ENCODE data around the gene DLGAP4. TPM values are rescaled to one million over a fixed set of nuclear protein-coding genes. Genes with fewer than 3 reads are reported as not detected.

Gene DLGAP4
- total and polyA plus RNA-seq, 9 of the 15 experiments (the other 6 are each of a cell fraction or from before 2014, with no cell fraction given) = 0.31 to 34.1 (median 4.5) TPM

GRCh38 chr20:36573103-36573797, 267.1 kb downstream of the DLGAP4 start, which contains the start of gene TGIF2 (continued):
- TF ChIP-seq ZMIZ1 (IDR thresholded peaks at IDR 0.05; ENCODE audit: low read depth in 2 of 2, low read length in 2 of 2) (no peak), FUS (optimal IDR thresholded peaks at IDR 0.05; ENCODE audit: low read depth, low read length) (no peak), LEF1 (IDR thresholded peaks at IDR 0.05) (no peak), SETDB1 (IDR thresholded peaks at IDR 0.05; ENCODE audit: low read length) (no peak), ARID2 (IDR thresholded peaks at IDR 0.05) (no peak), GABPB2 (CRISPR knock-in tag; conservative IDR thresholded peaks at IDR 0.05) (no peak), E2F4 (CRISPR knock-in tag; IDR thresholded peaks at IDR 0.05; ENCODE audit: low read depth) (0 out of 2 replicates have a peak, but pooled peaks have one; percentile 50), E2F1 (CRISPR knock-in tag; IDR thresholded peaks at IDR 0.05) (no peak), CREBBP (IDR thresholded peaks at IDR 0.05; ENCODE audit: low read depth, low read length) (no peak), DACH1 (IDR thresholded peaks at IDR 0.05; ENCODE audit: partially characterized antibody) (no peak), ZBTB11 (CRISPR knock-in tag; IDR thresholded peaks at IDR 0.05) (peak in 1 of 3 experiments; percentile 74; a peak in 2 of 6 replicates), MEF2A (IDR thresholded peaks at IDR 0.05; ENCODE audit: control insufficient read depth, low read depth, low read length) (no peak), PHF21A (IDR thresholded peaks at IDR 0.05; ENCODE audit: borderline replicate concordance, low read depth) (no peak)
- TF ChIP-seq, protein P1, sequence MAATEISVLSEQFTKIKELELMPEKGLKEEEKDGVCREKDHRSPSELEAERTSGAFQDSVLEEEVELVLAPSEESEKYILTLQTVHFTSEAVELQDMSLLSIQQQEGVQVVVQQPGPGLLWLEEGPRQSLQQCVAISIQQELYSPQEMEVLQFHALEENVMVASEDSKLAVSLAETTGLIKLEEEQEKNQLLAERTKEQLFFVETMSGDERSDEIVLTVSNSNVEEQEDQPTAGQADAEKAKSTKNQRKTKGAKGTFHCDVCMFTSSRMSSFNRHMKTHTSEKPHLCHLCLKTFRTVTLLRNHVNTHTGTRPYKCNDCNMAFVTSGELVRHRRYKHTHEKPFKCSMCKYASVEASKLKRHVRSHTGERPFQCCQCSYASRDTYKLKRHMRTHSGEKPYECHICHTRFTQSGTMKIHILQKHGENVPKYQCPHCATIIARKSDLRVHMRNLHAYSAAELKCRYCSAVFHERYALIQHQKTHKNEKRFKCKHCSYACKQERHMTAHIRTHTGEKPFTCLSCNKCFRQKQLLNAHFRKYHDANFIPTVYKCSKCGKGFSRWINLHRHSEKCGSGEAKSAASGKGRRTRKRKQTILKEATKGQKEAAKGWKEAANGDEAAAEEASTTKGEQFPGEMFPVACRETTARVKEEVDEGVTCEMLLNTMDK (IDR thresholded peaks at IDR 0.05; ENCODE audit: borderline replicate concordance, insufficient read depth, low read depth, low read length, poor library complexity, severe bottlenecking) = no peak

Measured in K562 (cell line).